Activated CD4-positive, alpha-beta T cell treated with anti-CD3 and anti-CD28 coated beads, Interleukin-2, amount 50 U/mL, for 48 hours (primary cell): ENCODE results near the gene GNB4.
A peak's percentile ranks its signal among the peaks of the same experiment; 100 is the strongest.

Experiments
- DNase-seq, 2 experiments: peaks; one replicate each; pipeline ENCODE4 v3.0.0-alpha.2; 2020

GNB4 gene

DNA sequence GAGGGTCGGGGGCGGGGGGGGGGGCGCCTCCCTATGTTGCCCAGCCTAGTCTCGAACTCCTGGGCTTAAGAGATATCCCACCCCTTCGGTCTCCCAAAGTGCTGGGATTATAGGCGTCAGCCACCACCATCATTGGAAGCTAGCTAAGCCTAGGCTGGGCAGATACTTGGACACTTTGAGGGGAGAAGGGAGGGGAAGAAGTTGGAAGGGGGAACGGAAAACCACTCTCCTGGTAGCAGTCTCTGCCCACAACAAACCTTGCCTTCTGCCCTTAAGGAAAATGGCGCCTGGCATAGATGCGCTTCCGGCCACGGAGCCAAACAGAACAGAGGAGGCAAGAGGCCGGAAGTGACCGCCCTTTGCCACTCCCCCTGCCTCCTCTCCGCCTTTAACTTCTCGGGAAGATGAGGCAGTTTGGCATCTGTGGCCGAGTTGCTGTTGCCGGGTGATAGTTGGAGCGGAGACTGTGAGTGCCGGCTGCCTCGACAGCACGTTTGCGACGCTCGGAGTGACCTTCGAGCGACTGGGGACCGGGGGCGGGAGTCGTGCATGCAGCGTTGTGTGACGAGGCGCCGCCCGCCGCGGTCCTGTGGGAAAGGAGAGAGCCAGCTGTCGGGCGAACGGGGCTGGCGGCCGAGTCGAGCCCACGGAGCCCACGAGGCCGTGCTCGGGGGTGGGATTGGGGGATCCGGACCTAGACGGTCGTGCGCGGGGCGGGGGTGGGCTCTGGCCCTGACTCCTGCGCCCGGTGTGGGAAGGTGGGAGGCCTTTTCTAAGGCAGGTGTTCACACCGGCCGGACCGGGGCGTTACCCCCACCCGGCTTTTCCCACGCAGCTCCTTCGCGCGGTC is 103.7 kb downstream of the GNB4 start, which contains the start of gene MFN1:
TSS of gene MFN1 (plus strand) at position 365 of the 850 bp plus-strand sequence. CDS start 1,143 bp downstream, outside the sequence.
- DNase-seq: peak; percentile 88 to 92
